K562 (cell line): Measurements from ENCODE around the gene NOTCH1. TPM values are rescaled to one million over a fixed set of nuclear protein-coding genes. Genes with fewer than 3 reads are reported as not detected.

Experiments used
- E2F5 ChIP-seq: sonication (generic); formaldehyde crosslinking; IDR thresholded peaks from 2 replicates; pipeline ENCODE4 v1.8.0; 2022; ENCODE audit warnings: mild to moderate bottlenecking, missing genetic modification reagents
- ERF ChIP-seq: fragments of 450-650 bp; formaldehyde crosslinking; IDR thresholded peaks from 2 replicates; pipeline ENCODE4 v1.4.0; 2020; ENCODE audit warnings: mild to moderate bottlenecking, mixed read lengths
- GABPB2 ChIP-seq: fragments of 250-450 bp; sonication (Bioruptor Pico); conservative IDR thresholded peaks from 2 replicates; pipeline ENCODE4 v1.5.1; 2021; ENCODE audit warnings: mild to moderate bottlenecking
- GTF2B ChIP-seq: IDR thresholded peaks from 2 replicates; pipeline ENCODE4 v1.6.1; 2011; ENCODE audit not compliant: insufficient read length; ENCODE audit errors: extremely low read depth
- HOMEZ ChIP-seq: fragments of 250-450 bp; sonication (Bioruptor Pico); IDR thresholded peaks from 2 replicates; pipeline ENCODE4 v1.4.0; 2020; ENCODE audit warnings: mild to moderate bottlenecking, moderate library complexity
- ILF3 ChIP-seq: fragments of 450-650 bp; IDR thresholded peaks from 2 replicates; pipeline ENCODE4 v1.6.1; 2018; ENCODE audit warnings: antibody characterized with exemption, mild to moderate bottlenecking, moderate library complexity, borderline replicate concordance
- IRF9 ChIP-seq: fragments of 450-650 bp; IDR thresholded peaks from 2 replicates; pipeline ENCODE4 v1.6.1; 2016; ENCODE audit warnings: missing biosample characterization, missing genetic modification characterization
- MAFF ChIP-seq: IDR thresholded peaks from 2 replicates; pipeline ENCODE4 v1.6.1; 2012; ENCODE audit warnings: low read length, improper control_type of control experiment
- MAX ChIP-seq: sonication (generic); formaldehyde crosslinking; IDR thresholded peaks from 2 replicates; pipeline ENCODE4 v1.9.0; 2022; ENCODE audit warnings: mild to moderate bottlenecking, missing genetic modification reagents
- MCM2 ChIP-seq: fragments of 450-650 bp; IDR thresholded peaks from 2 replicates; pipeline ENCODE4 v1.6.1; 2017; ENCODE audit warnings: low read depth, mild to moderate bottlenecking
- NCOR1 ChIP-seq: fragments of 450-650 bp; IDR thresholded peaks from 2 replicates; pipeline ENCODE4 v1.6.1; 2016; ENCODE audit warnings: mild to moderate bottlenecking, moderate library complexity
- NFXL1 ChIP-seq: fragments of 450-650 bp; formaldehyde crosslinking; IDR thresholded peaks from 2 replicates; pipeline ENCODE4 v1.4.0; 2021; ENCODE audit warnings: mild to moderate bottlenecking
- POLR2G ChIP-seq: fragments of 200-400 bp; formaldehyde crosslinking; IDR thresholded peaks from 2 replicates; pipeline ENCODE4 v1.6.1; 2017; ENCODE audit warnings: low read depth, mild to moderate bottlenecking, antibody characterized with exemption, low read length, moderate library complexity
- SETDB1 ChIP-seq: IDR thresholded peaks from one replicate; pipeline ENCODE4 v1.6.1; 2012; ENCODE audit warnings: low read length, control low read depth, inconsistent platforms
- SREBF1 ChIP-seq: fragments of 150-350 bp; IDR thresholded peaks from 2 replicates; pipeline ENCODE4 v1.6.1; 2014; ENCODE audit warnings: antibody characterized with exemption, low read depth, low read length, borderline replicate concordance
- TBP ChIP-seq: optimal IDR thresholded peaks from 2 replicates; pipeline ENCODE3; 2011; ENCODE audit warnings: low read depth, low read length, improper control_type of control experiment
- ZC3H4 ChIP-seq: sonication (generic); formaldehyde crosslinking; IDR thresholded peaks from 2 replicates; pipeline ENCODE4 v1.9.0; 2021; ENCODE audit warnings: missing genetic modification reagents, borderline replicate concordance
- ZMIZ1 ChIP-seq, 2 experiments: fragments of 150-350 bp in 1 of 2; IDR thresholded peaks; 2 replicates each; pipeline ENCODE4 v1.6.1; 2012 to 2016; ENCODE audit warnings: low read depth in 2 of 2, low read length in 2 of 2, mild to moderate bottlenecking in 1 of 2, moderate library complexity in 1 of 2
- ZNF253 ChIP-seq: fragments of 250-450 bp; sonication (Bioruptor Pico); conservative IDR thresholded peaks from 2 replicates; pipeline ENCODE4 v1.6.1; 2021; ENCODE audit warnings: mild to moderate bottlenecking
- ZNF274 ChIP-seq: IDR thresholded peaks from 2 replicates; pipeline ENCODE4 v1.6.1; 2011; ENCODE audit warnings: low read depth, mild to moderate bottlenecking, low read length, moderate library complexity, borderline replicate concordance
- ZNF282 ChIP-seq: sonication (generic); formaldehyde crosslinking; IDR thresholded peaks from 2 replicates; pipeline ENCODE4 v1.8.1; 2023; ENCODE audit warnings: missing genetic modification reagents
- ZNF583 ChIP-seq: fragments of 250-450 bp; sonication (Bioruptor Pico); IDR thresholded peaks from 2 replicates; pipeline ENCODE4 v1.4.0; 2020
- polyA plus RNA-seq, 8 experiments: library from polyadenylated mRNA; depleted of rRNA in 4 of 8; stranded (reverse) in 5 of 8; unstranded in 3 of 8; fragments of >200 nt; fragmentation: Nextera tagmentation in 2 of 8; fragmentation: Illumina TruSeq in 1 of 8; extraction: Ambion mirVana in 2 of 8; extraction: Trizol in 1 of 8; gene quantifications; 2 replicates each; pipeline versions ENCODE4 v1.2.1 to v1.2.3, GENCODE V29; 2011 to 2014; ENCODE audit warnings: inconsistent platforms in 1 of 8, missing spikeins in 1 of 8
- total RNA-seq, 7 experiments: library from RNA; depleted of rRNA in 6 of 7; stranded (reverse); fragments of >200 nt in 6 of 7; fragmentation: Illumina TruSeq in 2 of 7; extraction: Trizol in 2 of 7; gene quantifications; 2 replicates each; pipeline versions ENCODE4 v1.2.1 to v1.2.3, GENCODE V29; 2011 to 2021; ENCODE audit warnings: low replicate concordance in 1 of 7

NOTCH1 gene
- total and polyA plus RNA-seq, 9 of the 15 experiments (the other 6 are each of a cell fraction or from before 2014, with no cell fraction given) = 0.03 to 31.4 (median 2.3) TPM

- TF ChIP-seq ZNF274 = no peak
- no peak for TF ChIP-seq ZNF253 (CRISPR knock-in tag)
- 0 out of 2 replicates have a peak, but pooled peaks have one; percentile 1 for TF ChIP-seq MAX
- no peak for TF ChIP-seq ZMIZ1 (IDR thresholded peaks at IDR 0.05; ENCODE audit: low read depth in 2 of 2, low read length in 2 of 2)
- TF ChIP-seq GABPB2 (CRISPR knock-in tag) = no peak
- TF ChIP-seq MCM2 = no peak
- TF ChIP-seq SREBF1 = no peak
- TF ChIP-seq NCOR1 = no peak
- peak; percentile 56 for TF ChIP-seq TBP
- no peak for TF ChIP-seq HOMEZ (CRISPR knock-in tag)
- no peak for TF ChIP-seq ZNF282
- no peak for TF ChIP-seq E2F5 (CRISPR knock-in tag)
- TF ChIP-seq MAFF = no peak
- peak; percentile 79 for TF ChIP-seq POLR2G
- TF ChIP-seq IRF9 = no peak
- TF ChIP-seq GTF2B = no peak
- TF ChIP-seq ZNF583 (CRISPR knock-in tag) = no peak
- no peak for TF ChIP-seq SETDB1
- TF ChIP-seq ERF (CRISPR knock-in tag) = no peak
- TF ChIP-seq ILF3 = no peak
- no peak for TF ChIP-seq ZC3H4 (CRISPR knock-in tag)
- no peak for TF ChIP-seq NFXL1 (CRISPR knock-in tag)
Observed at GRCh38 chr9:136483589-136484152, 62.2 kb downstream of the NOTCH1 start (continued).
